Epidermal melanocyte (primary cell): ENCODE results near the gene COPS7A.

Experiments
- DNase-seq: peaks from one replicate; pipeline ENCODE4 v3.0.0; 2011; ENCODE audit warnings: low spot score; ENCODE audit not compliant: insufficient read length

COPS7A gene

DNA sequence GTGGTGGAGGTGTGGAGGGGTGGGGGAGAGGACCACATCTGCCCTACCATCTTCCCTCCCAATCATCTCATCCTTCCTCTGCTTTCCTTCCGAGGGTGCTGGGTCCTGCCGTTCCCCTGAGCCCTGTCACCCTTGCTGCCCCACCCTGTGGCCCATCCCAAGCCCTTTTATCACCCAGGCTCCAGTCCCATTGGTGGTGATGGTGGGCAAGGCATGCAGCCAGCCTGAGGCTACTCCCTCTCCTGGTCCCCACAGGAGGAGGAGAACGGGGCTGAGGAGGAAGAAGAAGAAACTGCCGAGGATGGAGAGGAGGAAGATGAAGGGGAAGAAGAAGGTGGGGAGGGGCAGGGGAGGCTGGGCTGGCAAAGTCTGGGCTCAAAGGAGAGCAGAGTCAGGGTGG, 45.8 kb downstream of the COPS7A start:
- DNase-seq = peak; percentile 15

DNA sequence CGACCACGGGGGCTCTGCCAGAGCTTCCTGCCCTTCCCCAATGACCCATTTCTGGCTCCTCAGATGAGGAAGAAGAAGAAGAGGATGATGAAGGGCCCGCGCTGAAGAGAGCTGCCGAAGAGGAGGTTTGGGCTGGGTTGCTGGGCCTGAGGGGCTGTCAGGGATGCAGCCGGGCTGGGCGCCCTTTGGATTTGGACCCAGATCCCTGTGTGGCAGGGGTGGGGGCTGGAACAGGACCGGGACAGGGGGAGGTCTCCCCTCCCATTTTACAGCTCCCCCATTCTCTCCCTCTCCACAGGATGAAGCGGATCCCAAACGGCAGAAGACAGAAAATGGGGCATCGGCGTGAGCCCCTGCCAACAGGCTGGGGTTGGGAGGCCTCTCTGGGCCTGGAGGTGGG, 46.2 kb downstream of the COPS7A start:
- DNase-seq = peak; percentile 3

- DNase-seq = peak; percentile 11
Observed at GRCh38 chr12:6770600-6770999, 46.8 kb downstream of the COPS7A start.

DNA sequence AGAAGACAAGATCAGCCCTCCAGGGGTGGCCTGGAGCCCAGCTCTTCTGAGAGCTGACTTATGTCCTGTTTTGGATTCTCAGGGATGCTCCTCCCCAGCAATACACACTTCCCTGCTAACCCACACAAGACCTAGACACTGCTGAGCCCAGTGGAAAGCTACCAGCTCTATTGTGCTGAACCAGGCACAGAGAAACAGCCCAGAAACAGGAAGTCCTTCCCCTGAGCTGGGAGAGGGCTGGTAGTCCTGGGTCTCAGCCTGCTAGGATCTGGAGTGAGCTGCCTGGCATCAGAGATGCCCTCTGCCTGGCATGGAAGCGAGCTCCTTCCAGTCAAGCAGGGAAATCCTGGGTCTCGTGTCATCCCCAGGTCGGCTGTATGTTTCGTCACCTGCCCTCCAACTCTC, 47.2 kb downstream of the COPS7A start:
- peak; percentile 10 for DNase-seq

DNA sequence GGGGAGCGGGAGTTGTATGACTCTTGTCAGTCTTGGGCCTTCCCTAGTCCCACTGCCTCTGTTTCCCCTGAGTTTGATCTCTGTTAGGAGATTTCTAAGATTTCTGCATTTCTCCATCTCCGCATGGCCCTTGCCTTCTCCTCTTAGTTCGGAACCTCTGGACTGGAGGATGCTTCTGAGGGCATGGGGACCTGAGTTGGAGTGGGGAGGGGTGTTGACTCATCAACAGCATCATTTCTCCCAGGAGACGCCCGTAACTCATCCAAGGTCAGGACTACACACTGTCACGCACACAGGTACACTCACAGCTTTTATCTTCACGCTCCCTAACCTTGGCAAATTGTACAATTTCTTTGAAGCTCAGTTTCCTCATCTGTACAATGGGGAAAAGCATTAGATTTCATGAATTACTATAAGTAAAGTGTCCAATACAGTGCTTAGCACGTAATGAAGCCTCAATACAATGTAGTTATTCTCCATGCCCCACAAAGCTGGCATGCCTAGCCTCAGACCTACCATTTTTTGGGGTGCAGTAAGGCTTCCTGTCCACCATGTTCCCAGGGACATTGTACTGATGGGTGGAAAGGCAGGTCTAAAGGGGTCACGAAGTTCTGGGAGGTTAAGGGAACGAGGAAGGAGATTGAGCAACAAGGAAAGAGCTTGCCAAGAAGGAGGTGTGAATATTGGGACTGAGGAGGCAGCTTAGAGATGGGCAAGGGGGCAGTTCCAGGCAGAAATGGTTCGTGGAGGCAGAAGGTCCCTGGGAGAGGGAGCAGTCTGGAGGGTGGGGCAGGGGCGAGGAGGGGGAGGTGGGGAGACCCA, 47.9 kb downstream of the COPS7A start:
- no peak for DNase-seq

- DNase-seq = no peak
Observed at GRCh38 chr12:6772331-6772695, 48.5 kb downstream of the COPS7A start, which contains the start of gene LAG3. Gene LAG3, plus strand, starts transcription at chr12:6772520. Its CDS starts 333 bp downstream, at chr12:6772853.

GRCh38 chr12:6772726-6773589, 49.1 kb downstream of the COPS7A start:
- no peak for DNase-seq

DNA sequence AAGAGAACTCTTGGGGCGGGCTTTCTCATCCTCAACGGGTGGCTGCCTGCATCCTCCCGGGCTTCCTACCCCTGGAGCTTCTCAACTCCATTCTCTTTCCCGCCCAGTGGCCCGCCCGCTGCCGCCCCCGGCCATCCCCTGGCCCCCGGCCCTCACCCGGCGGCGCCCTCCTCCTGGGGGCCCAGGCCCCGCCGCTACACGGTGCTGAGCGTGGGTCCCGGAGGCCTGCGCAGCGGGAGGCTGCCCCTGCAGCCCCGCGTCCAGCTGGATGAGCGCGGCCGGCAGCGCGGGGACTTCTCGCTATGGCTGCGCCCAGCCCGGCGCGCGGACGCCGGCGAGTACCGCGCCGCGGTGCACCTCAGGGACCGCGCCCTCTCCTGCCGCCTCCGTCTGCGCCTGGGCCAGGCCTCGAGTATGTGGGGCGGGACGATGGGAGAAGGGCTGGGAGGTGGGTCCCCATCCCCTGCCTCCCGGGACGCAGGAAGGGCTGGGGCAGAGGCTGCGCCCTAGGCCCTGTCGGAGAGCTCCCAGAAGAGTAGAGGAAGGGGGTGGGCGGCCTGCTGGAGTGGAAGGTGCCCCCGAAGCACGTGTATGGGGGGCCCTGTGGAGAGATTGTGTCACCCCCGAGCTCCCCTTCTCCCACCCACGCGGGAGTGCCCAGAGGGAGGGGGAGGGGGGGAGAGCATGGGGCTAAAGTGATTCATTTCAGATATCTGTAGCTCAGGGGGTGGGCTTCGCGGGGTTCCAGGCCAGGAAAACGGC, 49.9 kb downstream of the COPS7A start:
- no peak for DNase-seq

- no peak for DNase-seq
Observed at GRCh38 chr12:6774499-6775062, 50.7 kb downstream of the COPS7A start.

- DNase-seq = no peak
Observed at GRCh38 chr12:6775185-6776174, 51.6 kb downstream of the COPS7A start.

DNA sequence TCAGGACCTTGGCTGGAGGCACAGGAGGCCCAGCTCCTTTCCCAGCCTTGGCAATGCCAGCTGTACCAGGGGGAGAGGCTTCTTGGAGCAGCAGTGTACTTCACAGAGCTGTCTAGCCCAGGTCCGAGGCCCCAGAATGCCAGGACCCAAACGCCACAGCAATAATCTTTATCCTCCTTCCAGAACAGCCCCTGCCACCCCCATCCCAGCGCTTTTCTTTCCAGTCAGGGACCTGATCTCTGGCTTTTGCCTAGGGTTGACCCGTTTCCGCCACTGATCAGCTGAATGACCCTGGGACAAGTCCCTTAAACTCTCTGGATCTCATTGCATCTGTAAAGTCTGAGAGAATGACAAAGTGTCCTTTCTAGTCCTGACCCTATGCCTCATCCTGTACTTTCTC, 53.5 kb downstream of the COPS7A start:
- no peak for DNase-seq

GRCh38 chr12:6778217-6778573, 54.3 kb downstream of the COPS7A start:
- no peak for DNase-seq

DNA sequence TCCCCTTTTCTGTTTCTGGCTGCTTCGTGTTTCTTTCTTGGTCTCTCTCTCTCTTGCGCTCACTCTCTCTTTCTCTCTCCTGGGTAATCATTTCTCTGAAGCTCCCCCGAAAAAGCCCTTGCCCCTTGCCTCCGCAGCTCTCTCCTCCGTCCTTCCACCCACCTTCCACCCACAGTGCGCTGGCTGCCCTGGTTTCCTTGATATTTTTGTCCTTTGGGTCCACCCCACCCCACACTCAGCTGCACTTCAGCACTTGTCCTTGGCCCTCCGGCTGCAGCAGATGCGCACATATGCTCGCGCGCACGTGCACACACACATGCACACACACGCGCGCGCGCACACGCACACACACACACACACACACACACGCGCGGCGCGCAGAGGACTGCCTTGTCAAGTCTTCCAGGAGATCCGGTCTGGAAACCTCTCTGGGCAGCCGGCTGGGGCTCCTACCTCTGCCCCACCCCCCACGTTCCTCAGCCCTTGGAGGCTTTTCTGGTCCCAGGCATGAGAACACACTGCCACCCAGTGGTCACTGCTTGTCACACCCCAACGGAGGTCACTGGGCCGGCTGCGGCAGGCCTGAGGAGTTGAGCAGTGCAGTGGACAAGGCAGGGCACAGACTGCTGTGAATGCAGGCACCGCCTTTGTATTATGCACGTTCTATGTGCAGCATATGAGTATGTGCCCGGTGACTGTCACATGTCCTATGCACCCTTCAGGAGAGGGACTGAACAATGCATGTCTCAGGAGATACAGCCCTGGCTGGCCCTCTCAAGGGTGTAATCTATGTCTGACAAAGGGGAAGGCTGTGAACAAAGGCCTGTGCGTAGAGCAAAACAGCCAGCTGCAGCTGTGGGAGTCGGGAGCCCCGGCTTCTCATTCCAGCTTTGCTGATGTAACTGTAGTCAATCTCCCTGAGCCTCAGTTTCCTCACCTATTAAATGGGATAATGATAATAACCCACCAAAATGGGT, 55.0 kb downstream of the COPS7A start:
- peak; percentile 92 for DNase-seq

DNA sequence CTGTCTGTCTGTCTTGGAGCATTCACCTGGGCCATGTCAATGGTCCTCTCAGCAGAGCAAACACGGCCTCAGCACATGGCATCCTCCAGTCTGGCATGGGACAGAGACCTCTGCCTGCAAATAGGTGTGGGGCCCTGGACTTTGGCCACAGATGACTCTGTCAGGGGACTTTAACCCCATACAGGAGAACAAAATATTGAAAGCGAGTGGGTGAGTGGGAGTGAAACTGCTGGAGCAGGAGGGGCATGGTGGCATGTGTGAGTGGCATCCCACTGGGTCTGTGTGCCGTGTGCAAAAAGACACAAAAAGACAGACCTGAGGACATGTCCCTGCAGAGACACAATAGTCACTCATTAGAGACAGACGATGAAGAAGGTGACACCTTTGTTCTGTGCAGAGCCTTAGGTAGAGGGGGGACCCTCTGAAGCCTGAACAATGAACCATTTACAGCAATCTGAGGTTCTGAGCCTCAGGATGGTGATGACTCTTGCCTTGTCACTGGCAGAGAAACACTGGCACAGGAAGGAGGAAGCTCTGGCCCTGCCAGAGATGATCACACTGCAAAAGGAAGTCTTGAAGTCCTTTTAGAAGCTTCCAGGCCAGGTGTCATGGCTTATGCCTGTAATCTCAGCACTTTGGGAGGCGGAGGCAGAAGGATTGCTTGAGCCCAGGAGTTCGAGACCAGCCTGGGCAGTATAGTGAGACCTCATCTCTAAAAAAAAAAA, 56.0 kb downstream of the COPS7A start:
- DNase-seq = no peak

DNA sequence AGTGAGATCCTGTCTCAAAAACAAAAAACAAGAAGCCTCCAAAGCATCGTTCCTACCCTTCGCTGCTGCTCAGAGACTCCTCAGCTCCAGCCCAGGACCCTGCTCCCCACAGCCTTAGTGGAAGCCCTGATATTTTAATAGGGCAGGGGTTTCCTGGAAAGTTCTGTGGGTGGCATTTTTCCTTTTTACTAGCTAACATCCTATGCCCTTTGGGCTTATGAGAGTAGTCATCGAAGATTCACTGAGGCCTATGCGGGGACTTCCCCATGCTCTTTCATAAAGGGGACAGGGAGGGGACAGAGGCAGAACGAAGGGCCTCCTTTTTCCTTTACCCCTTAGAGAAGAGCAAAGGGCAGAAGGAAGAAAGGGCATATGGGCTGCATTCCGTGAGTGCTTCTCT, 56.7 kb downstream of the COPS7A start:
- DNase-seq = no peak
